ENCODE measurements around the gene SMIM34.
"Not testable (repeated sequence)": the region's sequence is repeated elsewhere in the genome, so short reads cannot be mapped to it uniquely, and the experiment has no call there.

GRCh38 chr21:34467333-34467732 is 43.6 kb upstream of the SMIM34 start:
- TF ChIP-seq CTCF, POLR2A (IDR thresholded peaks at IDR 0.05): not testable (repeated sequence)
